ENCODE data around the gene RPTOR.

DNA sequence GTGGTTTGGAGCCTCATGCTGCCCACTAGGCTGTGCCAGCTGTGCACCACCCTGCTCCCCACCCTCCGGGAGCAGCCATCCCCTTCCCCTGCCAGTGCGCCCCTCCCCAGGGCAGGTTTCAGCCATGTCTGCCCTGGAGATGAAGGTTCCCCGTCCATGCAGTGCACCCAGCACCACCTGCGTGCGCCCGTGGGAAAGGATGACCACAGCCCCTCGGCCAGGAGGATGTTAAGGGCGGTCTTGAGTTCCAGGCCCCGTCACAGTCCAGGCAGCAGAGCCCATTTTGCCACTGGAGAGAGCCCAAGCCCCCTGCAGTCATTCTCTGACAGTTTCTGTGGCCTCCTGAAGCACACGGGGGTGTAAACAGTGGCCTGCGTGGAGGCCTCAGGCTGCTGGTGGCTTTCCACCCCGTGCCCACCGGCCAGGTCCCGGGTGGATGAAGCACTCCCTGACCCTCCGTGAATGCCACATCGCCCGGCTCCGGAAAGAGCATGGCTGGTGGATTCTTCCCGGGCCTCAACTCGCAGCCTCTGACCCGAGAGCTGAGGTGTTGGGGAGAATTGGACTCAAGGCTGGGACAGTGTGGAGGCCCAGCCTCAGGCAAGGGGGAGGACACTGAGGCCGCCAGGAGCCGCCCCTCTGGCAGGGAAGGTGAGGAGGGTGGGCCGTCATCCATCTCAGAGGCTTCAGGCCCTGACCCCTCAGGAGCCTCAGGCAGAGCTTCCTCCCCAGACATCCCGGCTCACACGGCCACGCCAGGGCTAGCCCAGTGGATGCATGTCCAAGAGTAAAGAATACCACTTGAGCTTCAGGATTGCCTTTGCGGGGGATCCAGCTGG, 377.3 kb downstream of the RPTOR start:
- TF ChIP-seq GATA2 (IDR thresholded peaks at IDR 0.05; ENCODE audit: low read depth, low read length) (no peak), GATA3 (IDR thresholded peaks at IDR 0.05; ENCODE audit: low read depth, low read length) (no peak)
